Suprapubic skin (tissue), 3 donors: ENCODE measurements around the gene AP3B2.

Source experiments
- CTCF ChIP-seq, 2 donors: fragments of 200-600 bp in 1 of 2; fragments of 450-650 bp in 1 of 2; sonication (generic) in 1 of 2; IDR thresholded peaks; one replicate each; pipeline ENCODE4 v1.5.1; 2016 to 2019; ENCODE audit warnings: antibody characterized with exemption in 2 of 2, mild to moderate bottlenecking in 1 of 2, moderate library complexity in 1 of 2
- EP300 ChIP-seq: sonication (generic); formaldehyde crosslinking; IDR thresholded peaks from one replicate; pipeline ENCODE4 v1.6.1; 2017; ENCODE audit warnings: antibody characterized with exemption
- POLR2A ChIP-seq, 2 donors: fragments of 450-650 bp; IDR thresholded peaks; one replicate each; pipeline ENCODE4 v1.6.1; 2017; ENCODE audit warnings: antibody characterized with exemption in 2 of 2, mild to moderate bottlenecking in 2 of 2, moderate library complexity in 2 of 2

GRCh38 chr15:82642656-82643055, 67.0 kb downstream of the AP3B2 start:
- TF ChIP-seq CTCF (IDR thresholded peaks at IDR 0.05) (no peak), POLR2A (IDR thresholded peaks at IDR 0.05) (no peak), EP300 (no peak)
